Left lung (tissue), 10 donors: Measurements from ENCODE around the gene KLF9. TPM values are rescaled to one million over a fixed set of nuclear protein-coding genes. Genes with fewer than 3 reads are reported as not detected.
A peak's percentile ranks its signal among the peaks of the same experiment; 100 is the strongest.

Source experiments
- ATAC-seq: fragments of 200-7000 bp; cut with Tn5 transposase; one replicate; pipeline ENCODE4 v1.9.1; 2020; ENCODE audit warnings: moderate library complexity
- DNase-seq, 4 donors: peaks; one replicate each; pipeline ENCODE4 v3.0.0-alpha.2; 2013 to 2020
- H3K27ac ChIP-seq, 2 donors: fragments of 200-600 bp; sonication (generic) in 1 of 2; one replicate each; pipeline versions ENCODE4 v1.5.0 to v1.8.0; 2020 to 2021
- H3K27me3 ChIP-seq, 2 donors: fragments of 200-600 bp; sonication (generic) in 1 of 2; one replicate each; pipeline versions ENCODE4 v1.5.0 to v1.8.0; 2020 to 2021
- H3K36me3 ChIP-seq, 2 donors: fragments of 200-600 bp; sonication (generic) in 1 of 2; one replicate each; pipeline versions ENCODE4 v1.5.0 to v1.8.0; 2020 to 2021
- H3K4me1 ChIP-seq, 2 donors: fragments of 200-600 bp; one replicate each; pipeline ENCODE4 v1.8.0; 2021
- H3K4me3 ChIP-seq, 2 donors: fragments of 200-600 bp; sonication (generic) in 1 of 2; one replicate each; pipeline versions ENCODE4 v1.5.0 to v1.8.0; 2020 to 2021; ENCODE audit warnings: mild to moderate bottlenecking in 1 of 2
- H3K9me3 ChIP-seq, 2 donors: fragments of 200-600 bp; sonication (generic) in 1 of 2; one replicate each; pipeline versions ENCODE4 v1.5.0 to v1.8.0; 2020 to 2021
- CTCF ChIP-seq, 2 donors: fragments of 200-600 bp; sonication (generic) in 1 of 2; IDR thresholded peaks; one replicate each; pipeline versions ENCODE4 v1.5.0 to v1.8.0; 2021; ENCODE audit warnings: antibody characterized with exemption in 2 of 2
- intact Hi-C, 2 donors: fragments of 100-400 bp; cut with DNase I; formaldehyde crosslinking; loops; one replicate each; pipeline versions ENCODE4 v1.11.2 to v1.14.2; 2022
- polyA plus RNA-seq, 6 donors: library from polyadenylated mRNA; unstranded; fragments of 120-200 nt; gene quantifications; one replicate each; pipeline ENCODE4 v1.2.1, GENCODE V29; 2013; ENCODE audit not compliant: insufficient read length in 6 of 6
- total RNA-seq, 2 donors: library from RNA; stranded (reverse); fragmentation: NEBNext Ultra II Directional; extraction: Animal tissue kit (Norgen Biotek cat#: 25700); gene quantifications; one replicate each; pipeline ENCODE4 v1.2.1, GENCODE V29; 2021
- donor health status: DM: no; HTN: yes; CAD: no.
- donor health status: DM: no; HTN: no; CAD: no.

The KLF9 gene
- total and polyA plus RNA-seq, 8 donors = 2.7 to 42.0 (median 3.8) TPM

GRCh38 chr9:70425192-70425591 is 10.7 kb upstream of the KLF9 start:
- no peak for DNase-seq
- no peak for TF ChIP-seq CTCF (IDR thresholded peaks at IDR 0.05)
- Histone ChIP-seq H3K4me3 (no peak overlapping the region), H3K4me1 (peaks cover 15 to 29% of the 10 kb centered on the region in 2 donors), H3K27ac (no peak overlapping the region), H3K36me3 (no peaks in the 10 kb centered on the region), H3K27me3 (no peaks in the 10 kb centered on the region), H3K9me3 (no peaks in the 10 kb centered on the region)
- ATAC-seq = no peak
- intact Hi-C loops = no loop called here

DNA sequence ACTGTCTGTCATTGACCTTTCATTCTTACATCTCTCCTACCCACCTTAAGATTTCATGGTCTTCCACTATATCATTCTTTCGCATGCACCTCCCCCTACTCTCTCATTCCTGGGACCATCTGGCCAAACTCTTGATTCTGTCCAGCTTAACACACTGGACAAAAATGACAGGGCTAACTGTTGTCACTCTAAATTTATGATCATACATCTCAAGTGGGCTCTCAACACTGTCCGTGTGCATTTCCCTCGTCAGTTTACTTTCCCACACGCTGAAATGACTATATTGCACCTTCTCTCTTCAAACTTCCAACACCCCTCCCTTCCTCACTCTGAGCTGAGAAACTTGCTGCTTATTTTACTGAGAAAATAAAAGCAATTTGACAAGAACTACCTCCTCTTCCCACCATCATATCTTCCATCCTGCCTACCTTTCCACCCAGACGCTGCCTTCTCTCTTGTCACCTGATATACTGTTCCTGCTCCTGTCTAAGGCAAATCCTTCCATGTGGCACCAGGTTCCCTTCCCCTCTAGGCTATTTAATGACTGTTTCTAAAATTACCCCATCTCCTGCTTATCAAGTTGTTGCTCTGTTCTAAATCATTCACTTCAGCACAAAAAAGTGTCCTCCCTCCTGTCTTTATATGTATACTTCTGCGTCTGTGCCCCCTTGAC is 8.1 kb upstream of the KLF9 start:
- Histone ChIP-seq H3K27me3 (no peaks in the 10 kb centered on the region), H3K27ac (peak overlapping the region; percentile 98 to 100), H3K9me3 (no peaks in the 10 kb centered on the region), H3K36me3 (no peaks in the 10 kb centered on the region), H3K4me1 (peaks cover 20 to 42% of the 10 kb centered on the region in 2 donors), H3K4me3 (no peak overlapping the region)
- no peak for ATAC-seq
- DNase-seq = no peak
- intact Hi-C loops = loop anchor here in 1 of 2 donors (5.0 kb wide), 1 partner anchor 60 kb away; no protein-coding TSS in a partner anchor
- TF ChIP-seq CTCF (IDR thresholded peaks at IDR 0.05) = no peak

- TF ChIP-seq CTCF (IDR thresholded peaks at IDR 0.05) = no peak
- ATAC-seq (no peak), DNase-seq (no peak)
- Histone ChIP-seq H3K4me3 (peak overlapping the region; percentile 30 to 46), H3K9me3 (no peaks in the 10 kb centered on the region), H3K36me3 (no peaks in the 10 kb centered on the region), H3K27me3 (no peaks in the 10 kb centered on the region), H3K4me1 (peaks cover 20 to 51% of the 10 kb centered on the region in 2 donors), H3K27ac (peak overlapping the region; percentile 98 to 100)
- intact Hi-C loops = loop anchor here in 1 of 2 donors (5.0 kb wide), 1 partner anchor 61 kb away; no protein-coding TSS in a partner anchor
Measured at GRCh38 chr9:70421272-70422180, 7.1 kb upstream of the KLF9 start.

DNA sequence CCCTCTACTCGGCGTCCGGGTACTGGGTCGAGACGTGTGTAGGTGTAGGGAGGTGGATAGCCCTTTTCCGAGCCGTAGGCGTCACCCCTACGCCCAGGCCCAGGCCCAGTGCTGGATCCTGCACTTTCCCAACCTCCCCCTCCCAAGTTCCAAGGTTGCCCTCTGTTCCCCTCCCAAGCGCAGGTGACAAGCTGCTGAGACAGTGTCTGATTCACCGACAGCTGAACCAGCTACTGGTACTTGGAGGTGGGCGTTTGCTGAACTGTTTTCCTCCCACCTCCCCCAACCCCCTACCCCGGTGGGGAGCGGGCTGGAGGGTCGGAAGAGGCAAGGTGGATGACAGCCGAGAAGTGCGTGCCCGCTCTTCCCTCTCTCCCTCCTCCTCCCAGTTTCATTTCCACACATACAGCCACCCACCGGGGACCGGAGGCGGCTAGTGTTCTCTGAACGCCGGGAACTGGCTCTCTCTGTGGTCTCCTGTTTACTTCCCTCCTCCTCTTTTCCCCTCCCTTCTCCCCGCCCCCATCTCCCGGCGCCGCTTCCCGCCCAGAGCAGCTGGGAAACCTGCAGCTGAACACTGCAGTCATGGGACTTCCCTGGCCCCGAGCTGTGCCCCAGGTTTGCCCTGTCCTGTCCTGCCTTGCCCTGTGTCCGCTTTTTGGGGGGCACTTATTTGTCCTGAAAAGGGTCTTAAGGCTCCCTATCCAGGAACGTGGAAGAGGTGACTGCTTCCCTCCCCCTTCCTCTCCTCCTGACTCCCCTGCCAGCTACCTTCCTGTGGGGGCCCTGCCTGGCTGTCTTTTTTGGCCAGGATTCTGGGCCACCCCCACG is 6.2 kb upstream of the KLF9 start:
- intact Hi-C loops = loop anchor here in 1 of 2 donors (5.0 kb wide), 1 partner anchor 62 kb away; no protein-coding TSS in a partner anchor
- no peak for TF ChIP-seq CTCF (IDR thresholded peaks at IDR 0.05)
- ATAC-seq (peak; percentile 54), DNase-seq (peak; percentile 66 to 95 (median 90))
- Histone ChIP-seq H3K4me3 (peak overlapping the region; percentile 30 to 46), H3K27me3 (no peaks in the 10 kb centered on the region), H3K9me3 (no peaks in the 10 kb centered on the region), H3K4me1 (peaks cover 20 to 59% of the 10 kb centered on the region in 2 donors), H3K27ac (peak overlapping the region; percentile 98 to 100), H3K36me3 (no peaks in the 10 kb centered on the region)
